HG03442 (cell line): ENCODE data around the gene C1orf226.
"Not testable (repeated sequence)": the region's sequence is repeated elsewhere in the genome, so short reads cannot be mapped to it uniquely, and the experiment has no call there.

ENCODE experiments used
- ATAC-seq: cut with Tn5 transposase; IDR thresholded peaks from one replicate; pipeline ENCODE4 v1.9.1; 2021; ENCODE audit warnings: mild to moderate bottlenecking, moderate library complexity; ENCODE audit not compliant: unreplicated experiment

Gene C1orf226

DNA sequence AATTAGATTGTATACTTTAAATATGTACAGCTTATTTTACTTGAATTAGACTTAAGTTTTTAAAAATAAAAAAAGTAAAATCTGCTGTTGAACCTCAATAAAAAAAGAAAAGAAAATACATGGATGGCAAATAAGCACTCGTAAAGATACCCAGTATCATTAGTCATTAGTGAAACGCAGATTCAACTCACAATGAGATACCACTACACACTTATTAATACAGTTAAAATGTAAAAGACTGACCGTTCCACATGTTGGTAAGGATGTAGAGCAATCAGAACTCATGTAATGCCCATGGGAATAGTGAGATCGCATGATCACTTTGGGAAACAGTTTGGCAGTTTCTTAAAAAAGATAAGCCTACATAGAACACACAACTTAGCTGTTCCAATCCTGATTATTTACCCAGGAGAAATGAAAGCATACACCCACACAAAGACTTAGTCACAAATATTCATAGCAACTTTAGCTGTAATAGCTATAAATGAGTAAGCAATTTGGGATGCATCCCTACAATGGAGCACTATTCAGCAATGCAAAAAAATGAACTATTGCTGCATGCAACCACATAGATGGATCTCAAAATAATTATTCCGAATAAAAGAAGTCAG, 23.1 kb downstream of the C1orf226 start:
- ATAC-seq: no peak

DNA sequence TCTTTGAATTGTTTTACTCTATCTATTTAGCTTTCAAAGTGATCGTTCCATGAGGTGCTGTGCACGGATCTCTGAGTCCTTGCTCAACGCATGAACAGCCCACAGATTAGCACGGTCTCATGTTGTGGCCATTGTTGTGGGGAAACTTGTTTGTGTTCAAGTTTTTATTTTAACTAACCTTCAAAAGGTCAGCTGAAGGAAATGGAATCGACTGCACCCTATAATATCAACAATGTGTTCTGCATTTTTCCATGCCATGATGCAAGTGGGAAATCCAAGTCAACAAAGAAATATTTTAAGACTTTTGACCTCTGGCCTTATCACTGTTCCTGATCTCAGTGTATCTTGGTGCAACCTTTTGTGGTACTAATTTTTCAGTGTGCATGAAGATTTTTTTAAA, 24.3 kb downstream of the C1orf226 start:
- ATAC-seq: no peak

DNA sequence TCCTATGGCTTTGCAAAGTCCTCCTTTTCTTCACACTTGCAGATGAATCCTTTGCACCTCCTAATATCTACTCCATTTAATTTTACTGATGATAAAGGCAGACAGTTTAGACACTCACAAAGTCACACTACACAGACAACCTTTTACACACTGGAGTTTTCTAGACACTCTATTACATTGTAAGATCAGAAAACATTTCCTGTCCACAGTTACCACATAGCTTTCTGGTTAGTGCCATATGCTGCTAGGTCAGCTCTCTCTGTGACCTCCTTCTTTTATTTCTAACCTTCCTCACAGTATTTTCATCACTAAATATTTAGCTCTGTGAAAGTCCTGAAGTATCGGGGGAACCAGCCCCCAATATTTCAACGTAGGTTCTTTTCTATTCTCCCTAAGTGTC, 25.3 kb downstream of the C1orf226 start:
- ATAC-seq: no peak

- no peak for ATAC-seq
These were observed 26.0 kb downstream of the C1orf226 start for GRCh38 chr1:162407539-162407938.

DNA sequence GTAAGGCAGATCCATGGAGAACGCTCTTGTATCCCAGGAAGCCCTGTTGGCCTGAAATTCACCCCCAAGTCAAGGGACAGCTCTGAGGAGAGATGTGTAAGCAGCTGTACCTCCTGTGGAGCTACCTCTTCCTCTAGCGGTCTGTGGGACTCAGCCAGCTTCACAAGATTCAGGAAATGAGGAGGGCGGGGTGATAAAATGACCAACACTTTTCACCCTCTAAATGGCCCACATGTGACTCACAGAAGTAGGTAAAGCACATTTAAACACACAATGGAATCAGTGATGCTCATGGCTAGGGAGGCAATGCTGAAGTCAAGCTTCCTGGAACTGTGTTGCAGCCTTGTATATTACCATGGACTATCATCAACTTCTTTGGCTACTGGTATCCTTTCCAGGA, 30.5 kb downstream of the C1orf226 start, which contains the start of gene SH2D1B:
TSS of gene SH2D1B (minus strand) at position 135 of the 400 bp plus-strand sequence. CDS start at position 15, 120 bp downstream.
- ATAC-seq: no peak

DNA sequence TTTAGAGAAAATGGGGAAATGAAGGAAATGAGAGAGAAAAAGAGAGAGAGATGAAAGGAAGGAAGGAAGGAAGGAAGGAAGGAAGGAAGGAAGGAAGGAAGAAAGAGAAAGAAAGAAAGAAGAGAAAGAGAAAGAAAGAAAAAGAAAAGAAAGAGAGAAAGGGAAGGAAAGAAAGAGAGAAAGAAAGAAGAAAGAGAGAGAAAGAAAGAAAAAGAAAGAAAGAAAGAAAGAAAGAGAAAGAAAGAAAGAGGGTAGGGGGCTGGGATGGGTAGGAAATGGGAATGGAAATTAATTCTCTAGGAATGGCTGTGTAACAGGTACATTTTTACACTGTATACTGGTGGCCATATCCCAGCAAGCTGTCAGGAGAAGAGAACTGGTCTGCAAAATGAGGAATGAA, 34.7 kb downstream of the C1orf226 start:
- ATAC-seq: no peak

DNA sequence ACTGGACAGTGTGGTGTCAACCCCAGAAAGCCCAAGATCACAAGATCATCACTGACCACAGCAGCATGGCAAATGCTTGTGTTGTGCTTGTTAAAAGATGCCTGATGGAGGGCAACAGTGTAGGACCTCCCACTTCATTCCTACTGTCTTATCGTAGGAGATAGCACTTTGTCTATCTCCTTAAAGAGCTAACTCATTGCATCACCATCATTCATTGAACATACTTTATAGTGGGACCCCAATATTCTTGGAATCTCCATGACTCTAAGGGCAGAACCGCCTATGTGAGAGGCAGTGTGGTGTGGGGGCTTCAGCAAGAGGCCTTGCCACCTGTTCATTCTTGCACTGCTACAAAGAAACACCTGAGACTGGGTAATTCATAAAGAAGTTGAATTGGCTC, 35.4 kb downstream of the C1orf226 start:
- no peak for ATAC-seq

DNA sequence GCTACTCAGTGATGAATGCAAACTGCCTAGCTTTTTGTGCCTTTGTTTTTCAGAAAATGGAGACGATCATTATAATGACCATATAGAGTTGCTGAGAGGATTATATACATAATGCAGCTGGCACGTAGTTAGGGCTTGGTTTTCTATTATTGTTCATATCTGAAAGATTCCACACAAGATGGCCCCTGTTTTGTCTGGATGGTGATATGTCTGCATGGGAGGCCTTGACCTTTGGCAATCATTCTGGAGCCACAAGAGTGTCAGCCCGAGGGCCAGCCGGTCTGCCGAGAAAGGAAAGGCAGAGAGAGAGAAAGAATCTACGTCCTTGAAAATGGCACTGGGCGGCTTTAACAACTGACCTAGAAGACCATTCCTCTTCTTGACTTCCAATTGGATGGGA, 36.1 kb downstream of the C1orf226 start:
- no peak for ATAC-seq

GRCh38 chr1:162418584-162418983, 37.1 kb downstream of the C1orf226 start:
- ATAC-seq: not testable (repeated sequence)

DNA sequence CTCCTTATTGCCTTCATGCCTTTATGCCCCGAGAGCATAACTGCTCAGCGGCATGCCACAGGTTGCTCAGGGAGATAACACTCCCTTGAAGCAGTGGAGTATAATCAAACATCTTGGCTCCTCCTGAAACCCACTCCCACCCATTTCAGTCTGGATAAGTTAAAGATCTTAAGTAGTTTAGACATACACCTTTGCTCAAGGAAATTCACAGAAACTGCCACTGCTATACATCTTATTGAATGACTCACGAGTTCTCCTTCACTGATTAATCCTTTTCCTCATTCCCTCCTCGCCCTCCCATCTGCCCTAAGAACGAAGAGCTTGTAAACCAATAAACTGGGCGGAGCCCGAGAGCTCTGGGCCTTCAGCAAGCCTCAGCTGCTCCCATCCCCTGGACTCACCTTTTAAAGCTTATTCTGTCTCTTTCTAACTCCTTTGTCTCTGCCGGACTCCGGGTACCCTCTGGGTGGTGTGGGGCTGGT, 38.0 kb downstream of the C1orf226 start:
- not testable (repeated sequence) for ATAC-seq

GRCh38 chr1:162420120-162420519, 38.6 kb downstream of the C1orf226 start:
- no peak for ATAC-seq

GRCh38 chr1:162421258-162422164, 40.0 kb downstream of the C1orf226 start:
- no peak for ATAC-seq

GRCh38 chr1:162422662-162423375, 41.3 kb downstream of the C1orf226 start:
- no peak for ATAC-seq

GRCh38 chr1:162430583-162430982, 49.1 kb downstream of the C1orf226 start:
- no peak for ATAC-seq

GRCh38 chr1:162432977-162433713, 51.6 kb downstream of the C1orf226 start:
- ATAC-seq: not testable (repeated sequence)
